Measurements from ENCODE around the gene NTF3. TPM values are rescaled to one million over a fixed set of nuclear protein-coding genes. Genes with fewer than 3 reads are reported as not detected.
A peak's percentile ranks its signal among the peaks of the same experiment; 100 is the strongest.

The NTF3 gene
- total RNA-seq: 0.78 TPM
- long read RNA-seq, partial matches to known transcripts: 0 of 1 reads
- long read RNA-seq, other reads (novel, unspliced or antisense): 0 of 1 reads

- intact Hi-C loops (cut with DNase I): loop anchor here (5.0 kb wide), 1 partner anchor 215 kb away; no protein-coding TSS in a partner anchor
- peak; percentile 62 for ATAC-seq
- peak; percentile 66 for DNase-seq (ENCODE audit: missing footprints)
These were observed at the start of gene NTF3 for GRCh38 chr12:5432011-5432400. TSS of gene NTF3 (plus strand) at chr12:5432108. CDS start at chr12:5432325, 217 bp downstream.

- ATAC-seq (no peak), DNase-seq (ENCODE audit: missing footprints) (no peak)
- intact Hi-C loops (cut with DNase I): no loop called here
These were observed 47.9 kb upstream of the NTF3 start for GRCh38 chr12:5384015-5384414.

- intact Hi-C loops (cut with DNase I): no loop called here
- no peak for DNase-seq (ENCODE audit: missing footprints)
- ATAC-seq: no peak
These were observed 43.0 kb upstream of the NTF3 start for GRCh38 chr12:5388581-5389535.

GRCh38 chr12:5390174-5390799 is 41.6 kb upstream of the NTF3 start:
- DNase-seq (ENCODE audit: missing footprints) (no peak), ATAC-seq (no peak)
- intact Hi-C loops (cut with DNase I): no loop called here

- intact Hi-C loops (cut with DNase I): no loop called here
- DNase-seq (ENCODE audit: missing footprints) (no peak), ATAC-seq (no peak)
These were observed 40.3 kb upstream of the NTF3 start for GRCh38 chr12:5391653-5392052.

- intact Hi-C loops (cut with DNase I): no loop called here
- ATAC-seq (no peak), DNase-seq (ENCODE audit: missing footprints) (no peak)
These were observed 38.9 kb upstream of the NTF3 start for GRCh38 chr12:5392961-5393360.

- DNase-seq (ENCODE audit: missing footprints) (no peak), ATAC-seq (no peak)
- intact Hi-C loops (cut with DNase I): no loop called here
These were observed 36.3 kb upstream of the NTF3 start for GRCh38 chr12:5395443-5396271.

GRCh38 chr12:5396541-5396940 is 35.4 kb upstream of the NTF3 start:
- no peak for ATAC-seq
- intact Hi-C loops (cut with DNase I): no loop called here
- no peak for DNase-seq (ENCODE audit: missing footprints)

GRCh38 chr12:5399266-5399665 is 32.6 kb upstream of the NTF3 start:
- DNase-seq (ENCODE audit: missing footprints) (no peak), ATAC-seq (no peak)
- intact Hi-C loops (cut with DNase I): no loop called here

GRCh38 chr12:5402009-5402935 is 29.6 kb upstream of the NTF3 start:
- DNase-seq (ENCODE audit: missing footprints): no peak
- intact Hi-C loops (cut with DNase I): no loop called here
- ATAC-seq: no peak

GRCh38 chr12:5403411-5403810 is 28.5 kb upstream of the NTF3 start:
- DNase-seq (ENCODE audit: missing footprints) (no peak), ATAC-seq (no peak)
- intact Hi-C loops (cut with DNase I): no loop called here

GRCh38 chr12:5407034-5407856 is 24.7 kb upstream of the NTF3 start:
- intact Hi-C loops (cut with DNase I): no loop called here
- no peak for DNase-seq (ENCODE audit: missing footprints)
- ATAC-seq: no peak

- DNase-seq (ENCODE audit: missing footprints) (no peak), ATAC-seq (no peak)
- intact Hi-C loops (cut with DNase I): no loop called here
These were observed 22.3 kb upstream of the NTF3 start for GRCh38 chr12:5409619-5410018.

GRCh38 chr12:5416571-5416970 is 15.3 kb upstream of the NTF3 start:
- DNase-seq (ENCODE audit: missing footprints) (no peak), ATAC-seq (no peak)
- intact Hi-C loops (cut with DNase I): no loop called here

- DNase-seq (ENCODE audit: missing footprints) (no peak), ATAC-seq (no peak)
- intact Hi-C loops (cut with DNase I): no loop called here
These were observed 14.4 kb upstream of the NTF3 start for GRCh38 chr12:5417500-5417899.

GRCh38 chr12:5428332-5429221 is 3.3 kb upstream of the NTF3 start:
- ATAC-seq (no peak), DNase-seq (ENCODE audit: missing footprints) (no peak)
- intact Hi-C loops (cut with DNase I): loop anchor here (2.0 kb wide), 1 partner anchor 364 kb away; no protein-coding TSS in a partner anchor

All from Right ventricle myocardium inferior (tissue), 1 donor.